Measurements from ENCODE around the gene GOLT1A. TPM values are rescaled to one million over a fixed set of nuclear protein-coding genes. Genes with fewer than 3 reads are reported as not detected.

Gene GOLT1A
- total RNA-seq, 3 donors from 2014 or later (not counting 1 experiment from before 2014, with no cell fraction given), result not detected

- 90% methylated on average over 14 of the region's 14 CpGs for WGBS (ENCODE audit: insufficient coverage)
- no peaks in the 10 kb centered on the region for H3K27me3 Mint-ChIP-seq (ENCODE audit: low read depth in 2 of 2)
Measured at GRCh38 chr1:204230211-204230610, 16.4 kb upstream of the GOLT1A start.

GRCh38 chr1:204228896-204229295, 15.1 kb upstream of the GOLT1A start:
- WGBS (ENCODE audit: insufficient coverage), result 95% methylated on average over 13 of the region's 13 CpGs
- Histone ChIP-seq H3K27me3 (ENCODE audit: control insufficient read depth, insufficient read depth, low read length) (no peaks in the 10 kb centered on the region), H3K27ac (ENCODE audit: low read length) (no peak overlapping the region), H3K4me1 (ENCODE audit: control insufficient read depth, insufficient read depth, low read length) (no peaks in the 10 kb centered on the region), H3K4me3 (ENCODE audit: low read length) (no peak overlapping the region), H3K36me3 (ENCODE audit: control insufficient read depth, insufficient read depth, low read length) (no peaks in the 10 kb centered on the region), H3K9me3 (ENCODE audit: control insufficient read depth, insufficient read depth, low read length) (no peaks in the 10 kb centered on the region)
- Mint-ChIP-seq H3K4me1 (no peaks in the 10 kb centered on the region), H3K27ac (no peak overlapping the region), H3K36me3 (no peaks in the 10 kb centered on the region), H3K9me3 (no peaks in the 10 kb centered on the region), H3K27me3 (ENCODE audit: low read depth in 2 of 2) (no peaks in the 10 kb centered on the region), H3K4me3 (no peak overlapping the region)
- intact Hi-C loops (cut with micrococcal nuclease), result no loop called here
- TF ChIP-seq CTCF (IDR thresholded peaks at IDR 0.05), result no peak
- no peak for DNase-seq
- ATAC-seq, result no peak

More at GRCh38 chr1:204230211-204230610, 16.4 kb upstream of the GOLT1A start:
- no peaks in the 10 kb centered on the region for H3K27me3 ChIP-seq (ENCODE audit: control insufficient read depth, insufficient read depth, low read length)
- H3K4me3 Mint-ChIP-seq, result no peak overlapping the region
- no peak overlapping the region for H3K27ac Mint-ChIP-seq
- no peak overlapping the region for H3K4me3 ChIP-seq (ENCODE audit: low read length)
- H3K4me1 Mint-ChIP-seq, result no peaks in the 10 kb centered on the region
- no peak for ATAC-seq
- H3K27ac ChIP-seq (ENCODE audit: low read length), result no peak overlapping the region
- H3K4me1 ChIP-seq (ENCODE audit: control insufficient read depth, insufficient read depth, low read length), result no peaks in the 10 kb centered on the region
- no peak for TF ChIP-seq CTCF (IDR thresholded peaks at IDR 0.05)
- H3K36me3 ChIP-seq (ENCODE audit: control insufficient read depth, insufficient read depth, low read length), result no peaks in the 10 kb centered on the region
- H3K9me3 ChIP-seq (ENCODE audit: control insufficient read depth, insufficient read depth, low read length), result no peaks in the 10 kb centered on the region
- no peak for DNase-seq
- no peaks in the 10 kb centered on the region for H3K9me3 Mint-ChIP-seq
- intact Hi-C loops (cut with micrococcal nuclease), result no loop called here
- no peaks in the 10 kb centered on the region for H3K36me3 Mint-ChIP-seq

DNA sequence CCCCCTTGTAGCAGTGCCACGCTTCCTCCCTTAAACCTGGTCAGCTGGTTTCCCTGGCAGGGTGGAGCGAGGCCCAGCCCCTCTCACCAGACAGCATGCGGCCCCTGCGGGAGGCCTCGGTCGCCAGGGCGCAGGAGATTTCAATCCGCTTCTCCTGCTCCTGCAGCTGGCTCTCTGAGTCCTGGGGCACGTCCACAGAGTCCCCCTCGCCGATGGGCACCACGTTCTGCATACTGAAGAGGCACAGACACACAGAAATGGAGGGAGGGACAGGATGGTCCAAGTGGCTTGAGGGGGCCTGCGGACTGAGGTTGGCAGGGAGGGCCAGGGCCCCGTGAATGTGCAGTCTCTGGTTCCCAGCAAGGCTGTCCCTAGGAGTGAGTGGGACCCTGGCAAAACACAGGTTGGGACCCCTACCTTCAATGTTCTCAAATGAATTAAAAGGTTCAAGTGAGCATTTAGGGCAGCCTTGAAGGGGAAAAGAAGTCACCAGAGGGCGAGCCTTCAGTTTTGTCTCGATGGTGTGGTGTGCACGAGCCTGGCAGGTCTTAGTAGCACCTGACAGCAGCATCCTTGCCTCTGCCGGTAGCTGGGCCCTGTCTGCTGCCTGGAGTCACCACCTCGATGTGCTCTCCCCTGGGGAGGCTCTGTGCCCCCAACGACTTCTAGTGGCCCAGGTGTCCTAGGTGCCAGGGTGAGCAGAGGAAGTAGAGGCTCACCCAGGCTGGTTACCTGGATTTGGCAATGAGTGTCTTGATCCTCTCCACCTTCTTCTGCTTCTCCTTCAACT, 14.4 kb upstream of the GOLT1A start:
- no peak overlapping the region for H3K27ac ChIP-seq (ENCODE audit: low read length)
- no peaks in the 10 kb centered on the region for H3K27me3 ChIP-seq (ENCODE audit: control insufficient read depth, insufficient read depth, low read length)
- no peak for TF ChIP-seq CTCF (IDR thresholded peaks at IDR 0.05)
- no peaks in the 10 kb centered on the region for H3K27me3 Mint-ChIP-seq (ENCODE audit: low read depth in 2 of 2)
- no peaks in the 10 kb centered on the region for H3K9me3 ChIP-seq (ENCODE audit: control insufficient read depth, insufficient read depth, low read length)
- H3K4me1 ChIP-seq (ENCODE audit: control insufficient read depth, insufficient read depth, low read length), result no peaks in the 10 kb centered on the region
- no peaks in the 10 kb centered on the region for H3K4me1 Mint-ChIP-seq
- H3K4me3 Mint-ChIP-seq, result no peak overlapping the region
- no peaks in the 10 kb centered on the region for H3K9me3 Mint-ChIP-seq
- intact Hi-C loops (cut with micrococcal nuclease), result no loop called here
- ATAC-seq, result no peak
- no peak overlapping the region for H3K4me3 ChIP-seq (ENCODE audit: low read length)
- no peaks in the 10 kb centered on the region for H3K36me3 ChIP-seq (ENCODE audit: control insufficient read depth, insufficient read depth, low read length)
- 83% methylated on average over 20 of the region's 20 CpGs for WGBS (ENCODE audit: insufficient coverage)
- no peaks in the 10 kb centered on the region for H3K36me3 Mint-ChIP-seq
- no peak overlapping the region for H3K27ac Mint-ChIP-seq
- DNase-seq, result no peak

DNA sequence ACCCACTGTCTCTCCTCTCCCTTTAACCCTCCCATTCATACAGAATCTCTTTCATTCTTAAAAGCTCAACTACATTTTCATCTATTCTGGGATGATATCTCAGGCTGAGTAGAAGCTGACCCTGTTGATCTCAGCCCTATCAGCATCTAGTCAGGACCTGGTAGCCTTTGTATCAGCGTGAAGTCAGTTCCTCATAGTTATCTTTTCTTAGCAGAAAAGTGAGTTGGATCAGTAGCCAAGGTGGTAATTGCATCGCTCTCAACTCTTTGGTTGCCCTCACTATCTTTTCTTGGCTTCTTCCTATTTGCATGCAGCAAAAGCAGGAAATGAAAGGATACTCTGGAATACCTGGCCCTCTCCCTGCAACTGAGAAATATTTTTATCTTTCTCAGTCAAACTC, 13.6 kb upstream of the GOLT1A start:
- intact Hi-C loops (cut with micrococcal nuclease), result no loop called here
- no peaks in the 10 kb centered on the region for H3K4me1 Mint-ChIP-seq
- 68% methylated on average over 2 of the region's 2 CpGs for WGBS (ENCODE audit: insufficient coverage)
- H3K9me3 ChIP-seq (ENCODE audit: control insufficient read depth, insufficient read depth, low read length), result no peaks in the 10 kb centered on the region
- no peak for DNase-seq
- no peak for TF ChIP-seq CTCF (IDR thresholded peaks at IDR 0.05)
- H3K4me3 Mint-ChIP-seq, result no peak overlapping the region
- no peak overlapping the region for H3K4me3 ChIP-seq (ENCODE audit: low read length)
- no peaks in the 10 kb centered on the region for H3K4me1 ChIP-seq (ENCODE audit: control insufficient read depth, insufficient read depth, low read length)
- no peak for ATAC-seq
- H3K9me3 Mint-ChIP-seq, result no peaks in the 10 kb centered on the region
- H3K36me3 Mint-ChIP-seq, result no peaks in the 10 kb centered on the region
- no peak overlapping the region for H3K27ac Mint-ChIP-seq
- H3K36me3 ChIP-seq (ENCODE audit: control insufficient read depth, insufficient read depth, low read length), result no peaks in the 10 kb centered on the region
- H3K27me3 ChIP-seq (ENCODE audit: control insufficient read depth, insufficient read depth, low read length), result no peaks in the 10 kb centered on the region
- H3K27ac ChIP-seq (ENCODE audit: low read length), result no peak overlapping the region
- no peaks in the 10 kb centered on the region for H3K27me3 Mint-ChIP-seq (ENCODE audit: low read depth in 2 of 2)

Measured in natural killer cell (primary cell).